Neural cell (in vitro differentiated cells): ENCODE measurements around the gene PRKAG2.

Experiments
- EP300 ChIP-seq: fragments of 450-650 bp; conservative IDR thresholded peaks from 2 replicates; pipeline ENCODE4 v1.6.1; 2014; ENCODE audit warnings: antibody characterized with exemption, mild to moderate bottlenecking, moderate library complexity; ENCODE audit not compliant: poor library complexity, severe bottlenecking
- EZH2 ChIP-seq: fragments of 200-600, 300-800 bp; shearing (Covaris generic), sonication (generic); IDR thresholded peaks from 2 replicates; pipeline ENCODE4 v1.6.1; 2014; ENCODE audit warnings: antibody characterized with exemption, low read length, borderline replicate concordance, mild to moderate bottlenecking; ENCODE audit not compliant: insufficient read depth, poor library complexity, severe bottlenecking
- MXI1 ChIP-seq: fragments of 450-650 bp; conservative IDR thresholded peaks from 2 replicates; pipeline ENCODE4 v1.6.1; 2014; ENCODE audit warnings: antibody characterized with exemption, mild to moderate bottlenecking; ENCODE audit not compliant: poor library complexity, severe bottlenecking
- POLR2AphosphoS5 ChIP-seq: IDR thresholded peaks from 2 replicates; pipeline ENCODE4 v1.6.1; 2012
- RAD21 ChIP-seq: fragments of 450-650 bp; conservative IDR thresholded peaks from 2 replicates; pipeline ENCODE4 v1.6.1; 2014; ENCODE audit warnings: antibody characterized with exemption, mild to moderate bottlenecking, moderate library complexity
- SMC3 ChIP-seq: fragments of 450-650 bp; conservative IDR thresholded peaks from 2 replicates; pipeline ENCODE4 v1.6.1; 2014; ENCODE audit warnings: antibody characterized with exemption, mild to moderate bottlenecking, moderate library complexity; ENCODE audit not compliant: poor library complexity
- TAF1 ChIP-seq: IDR thresholded peaks from 2 replicates; pipeline ENCODE4 v1.6.1; 2012; ENCODE audit warnings: low read depth
- TF ChIP-seq, protein P1 (sequence below): fragments of 450-650 bp; IDR thresholded peaks from 2 replicates; pipeline ENCODE4 v1.5.1; 2014; ENCODE audit warnings: antibody characterized with exemption, mild to moderate bottlenecking, moderate library complexity; ENCODE audit not compliant: poor library complexity, severe bottlenecking
- TF ChIP-seq, protein P2 (sequence below): IDR thresholded peaks from 2 replicates; pipeline ENCODE4 v1.6.1; 2012; ENCODE audit warnings: borderline replicate concordance

DNA sequence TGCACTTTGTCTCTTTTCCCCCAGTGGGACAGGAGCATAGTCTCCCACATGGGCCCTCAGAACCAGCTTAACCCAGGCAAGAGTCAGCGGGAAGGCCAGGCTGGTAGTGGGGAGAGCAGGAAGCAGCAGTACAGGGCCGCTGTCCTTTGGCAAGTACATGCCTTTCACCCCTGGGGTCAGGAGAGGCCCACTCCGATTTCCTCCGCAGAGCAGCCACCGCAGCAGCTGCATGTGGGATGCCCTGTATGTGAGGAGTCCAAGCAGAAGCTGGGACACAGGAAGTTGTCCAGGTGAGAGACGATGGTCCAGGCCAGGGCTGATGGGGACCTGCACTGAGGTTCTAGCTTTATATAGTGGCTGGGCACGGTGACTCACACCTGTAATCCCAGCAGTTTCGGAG is 42.7 kb upstream of the PRKAG2 start:
- no peak for TF ChIP-seq SMC3
- TF ChIP-seq, protein P1, sequence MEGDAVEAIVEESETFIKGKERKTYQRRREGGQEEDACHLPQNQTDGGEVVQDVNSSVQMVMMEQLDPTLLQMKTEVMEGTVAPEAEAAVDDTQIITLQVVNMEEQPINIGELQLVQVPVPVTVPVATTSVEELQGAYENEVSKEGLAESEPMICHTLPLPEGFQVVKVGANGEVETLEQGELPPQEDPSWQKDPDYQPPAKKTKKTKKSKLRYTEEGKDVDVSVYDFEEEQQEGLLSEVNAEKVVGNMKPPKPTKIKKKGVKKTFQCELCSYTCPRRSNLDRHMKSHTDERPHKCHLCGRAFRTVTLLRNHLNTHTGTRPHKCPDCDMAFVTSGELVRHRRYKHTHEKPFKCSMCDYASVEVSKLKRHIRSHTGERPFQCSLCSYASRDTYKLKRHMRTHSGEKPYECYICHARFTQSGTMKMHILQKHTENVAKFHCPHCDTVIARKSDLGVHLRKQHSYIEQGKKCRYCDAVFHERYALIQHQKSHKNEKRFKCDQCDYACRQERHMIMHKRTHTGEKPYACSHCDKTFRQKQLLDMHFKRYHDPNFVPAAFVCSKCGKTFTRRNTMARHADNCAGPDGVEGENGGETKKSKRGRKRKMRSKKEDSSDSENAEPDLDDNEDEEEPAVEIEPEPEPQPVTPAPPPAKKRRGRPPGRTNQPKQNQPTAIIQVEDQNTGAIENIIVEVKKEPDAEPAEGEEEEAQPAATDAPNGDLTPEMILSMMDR, result no peak
- TF ChIP-seq EZH2, result no peak
- TF ChIP-seq POLR2AphosphoS5, result no peak
- no peak for TF ChIP-seq TAF1
- TF ChIP-seq RAD21, result no peak
- TF ChIP-seq EP300, result no peak
- TF ChIP-seq, protein P2, sequence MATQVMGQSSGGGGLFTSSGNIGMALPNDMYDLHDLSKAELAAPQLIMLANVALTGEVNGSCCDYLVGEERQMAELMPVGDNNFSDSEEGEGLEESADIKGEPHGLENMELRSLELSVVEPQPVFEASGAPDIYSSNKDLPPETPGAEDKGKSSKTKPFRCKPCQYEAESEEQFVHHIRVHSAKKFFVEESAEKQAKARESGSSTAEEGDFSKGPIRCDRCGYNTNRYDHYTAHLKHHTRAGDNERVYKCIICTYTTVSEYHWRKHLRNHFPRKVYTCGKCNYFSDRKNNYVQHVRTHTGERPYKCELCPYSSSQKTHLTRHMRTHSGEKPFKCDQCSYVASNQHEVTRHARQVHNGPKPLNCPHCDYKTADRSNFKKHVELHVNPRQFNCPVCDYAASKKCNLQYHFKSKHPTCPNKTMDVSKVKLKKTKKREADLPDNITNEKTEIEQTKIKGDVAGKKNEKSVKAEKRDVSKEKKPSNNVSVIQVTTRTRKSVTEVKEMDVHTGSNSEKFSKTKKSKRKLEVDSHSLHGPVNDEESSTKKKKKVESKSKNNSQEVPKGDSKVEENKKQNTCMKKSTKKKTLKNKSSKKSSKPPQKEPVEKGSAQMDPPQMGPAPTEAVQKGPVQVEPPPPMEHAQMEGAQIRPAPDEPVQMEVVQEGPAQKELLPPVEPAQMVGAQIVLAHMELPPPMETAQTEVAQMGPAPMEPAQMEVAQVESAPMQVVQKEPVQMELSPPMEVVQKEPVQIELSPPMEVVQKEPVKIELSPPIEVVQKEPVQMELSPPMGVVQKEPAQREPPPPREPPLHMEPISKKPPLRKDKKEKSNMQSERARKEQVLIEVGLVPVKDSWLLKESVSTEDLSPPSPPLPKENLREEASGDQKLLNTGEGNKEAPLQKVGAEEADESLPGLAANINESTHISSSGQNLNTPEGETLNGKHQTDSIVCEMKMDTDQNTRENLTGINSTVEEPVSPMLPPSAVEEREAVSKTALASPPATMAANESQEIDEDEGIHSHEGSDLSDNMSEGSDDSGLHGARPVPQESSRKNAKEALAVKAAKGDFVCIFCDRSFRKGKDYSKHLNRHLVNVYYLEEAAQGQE, result no peak
- no peak for TF ChIP-seq MXI1
